H7 (cell line): ENCODE data around the gene PRXL2A. TPM values are rescaled to one million over a fixed set of nuclear protein-coding genes. Genes with fewer than 3 reads are reported as not detected.

ENCODE experiments used
- DNase-seq: peaks from one replicate; pipeline ENCODE4 v3.0.0; 2012
- H3K27me3 ChIP-seq: 2 replicates; pipeline ENCODE4 v1.6.0; 2011; ENCODE audit warnings: mild to moderate bottlenecking, low read length; ENCODE audit not compliant: control insufficient read depth, insufficient read depth
- H3K36me3 ChIP-seq: replicated peaks from 2 replicates; pipeline ENCODE4 v1.5.1; 2011; ENCODE audit warnings: low read length; ENCODE audit not compliant: control insufficient read depth, insufficient read depth
- H3K4me3 ChIP-seq: 2 replicates; pipeline ENCODE4 v1.5.1; 2011; ENCODE audit warnings: low read depth, mild to moderate bottlenecking, control low read depth, low read length, moderate library complexity; ENCODE audit not compliant: insufficient read depth
- total RNA-seq: library from RNA; depleted of rRNA; stranded (reverse); fragments of >200 nt; shearing (Covaris generic); gene quantifications from 2 replicates; pipeline ENCODE4 v1.2.3, GENCODE V29; 2014

PRXL2A gene
- total RNA-seq, 1 experiment from 2014 or later, result 35.0 TPM

DNA sequence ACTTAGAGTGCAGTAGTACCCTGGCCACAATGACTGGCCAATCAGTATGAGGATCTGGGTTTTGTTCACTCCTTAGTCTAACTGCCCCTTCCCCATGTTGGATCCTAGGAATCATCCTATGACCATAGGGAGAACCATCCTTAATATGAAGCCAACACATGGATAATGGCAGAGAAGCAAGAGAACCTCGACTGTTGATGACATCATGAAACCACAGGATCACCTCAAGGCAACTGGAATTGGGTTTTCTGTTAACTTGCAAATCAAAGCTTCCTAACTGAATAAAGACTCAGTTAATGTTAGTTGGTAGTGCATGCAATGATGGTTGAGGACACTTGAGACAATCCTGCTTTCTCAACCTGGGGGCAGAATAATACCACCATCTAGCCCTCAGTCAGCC lies 3.3 kb upstream of the PRXL2A start:
- Histone ChIP-seq H3K36me3 (no peaks in the 10 kb centered on the region), H3K4me3 (no peak overlapping the region), H3K27me3 (peaks cover 20% of the 10 kb centered on the region)
- no peak for DNase-seq

DNA sequence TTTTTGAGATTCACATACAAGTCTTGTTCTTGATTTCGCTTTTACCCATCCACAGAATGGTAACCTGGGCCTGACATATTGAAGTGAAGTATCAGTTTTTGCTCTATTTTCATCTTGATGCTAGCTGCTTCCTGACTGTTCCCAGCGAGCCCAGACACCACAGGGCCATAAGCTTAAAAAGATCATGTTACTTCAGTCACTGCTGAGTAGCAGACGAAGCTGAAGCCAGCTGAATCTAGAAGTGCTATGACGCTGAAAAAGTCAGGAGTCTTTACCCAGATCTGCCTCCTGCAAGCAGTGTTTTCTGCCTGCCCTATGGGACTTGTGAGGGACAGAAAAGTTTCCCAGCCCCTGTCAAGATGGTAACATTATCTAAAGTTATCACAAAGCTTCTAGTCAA lies 2.7 kb upstream of the PRXL2A start:
- no peak overlapping the region for H3K4me3 ChIP-seq
- peaks cover 22% of the 10 kb centered on the region for H3K27me3 ChIP-seq
- no peaks in the 10 kb centered on the region for H3K36me3 ChIP-seq
- peak; percentile 55 for DNase-seq

DNA sequence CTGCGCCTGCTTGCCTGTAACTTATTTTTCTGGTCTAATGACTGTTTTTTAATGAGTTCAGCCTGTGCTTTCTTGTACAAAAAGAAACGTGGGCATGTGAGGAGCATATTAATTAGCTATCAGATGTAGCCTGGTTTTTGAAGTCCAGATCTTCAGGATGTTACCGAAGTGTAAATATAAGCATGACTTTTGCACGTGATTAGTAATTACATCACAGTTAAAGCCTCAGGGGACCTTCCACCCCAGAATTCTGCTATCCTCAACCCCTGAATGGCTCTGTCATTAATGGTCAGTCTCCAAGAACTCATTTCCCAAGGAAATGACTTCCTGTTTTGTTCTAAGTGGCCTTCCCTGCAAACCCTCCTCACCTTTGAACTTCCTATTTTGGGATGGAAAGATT lies 2.1 kb upstream of the PRXL2A start:
- Histone ChIP-seq H3K36me3 (no peaks in the 10 kb centered on the region), H3K27me3 (peaks cover 22% of the 10 kb centered on the region), H3K4me3 (no peak overlapping the region)
- DNase-seq, result no peak

DNA sequence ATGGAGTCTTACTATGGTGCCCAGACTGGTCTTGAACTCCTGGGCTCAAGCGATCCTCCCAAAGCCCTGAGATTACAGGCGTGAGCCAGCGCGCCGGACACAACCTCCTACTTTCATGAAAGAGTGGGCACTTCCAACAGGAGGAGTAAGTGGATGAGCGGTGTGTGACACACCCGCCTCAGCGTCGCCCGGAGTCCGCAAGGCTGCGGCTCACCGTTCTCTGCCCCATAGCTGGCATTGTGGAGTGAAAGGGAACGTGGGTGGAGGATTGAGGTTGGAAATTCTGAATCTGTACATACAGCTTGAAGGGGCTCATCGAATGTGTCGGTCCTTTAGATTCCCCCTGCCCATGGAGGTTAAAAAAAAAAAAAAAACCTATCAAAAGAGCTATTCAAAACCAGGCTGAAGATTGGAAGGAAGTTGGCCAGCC lies 524 bp upstream of the PRXL2A start:
- peak; percentile 69 for DNase-seq
- Histone ChIP-seq H3K36me3 (no peaks in the 10 kb centered on the region), H3K4me3 (peak overlapping the region; percentile 87), H3K27me3 (peaks cover 22% of the 10 kb centered on the region)

DNA sequence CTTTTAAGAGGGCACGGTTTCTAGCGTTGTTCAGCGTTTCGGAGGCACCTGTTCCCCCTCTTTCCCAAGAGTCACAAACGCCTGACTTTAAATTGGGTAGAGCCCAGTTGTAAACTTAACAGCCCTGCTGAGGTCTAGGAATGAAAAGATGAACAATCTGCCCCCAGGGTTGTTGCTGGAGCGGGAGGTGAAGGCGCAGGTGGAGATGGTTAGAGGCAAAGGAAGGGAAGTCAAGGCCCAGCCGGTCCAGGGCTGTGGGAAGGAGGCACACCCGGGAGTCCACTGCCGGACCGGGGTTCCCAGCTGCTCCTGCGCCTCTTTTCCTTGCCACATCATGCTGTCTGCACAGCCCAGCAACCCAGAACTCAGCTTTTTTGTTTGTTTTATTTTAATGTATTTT lies 770 bp downstream of the PRXL2A start:
- Histone ChIP-seq H3K27me3 (peaks cover 22% of the 10 kb centered on the region), H3K4me3 (peak overlapping the region; percentile 87), H3K36me3 (no peaks in the 10 kb centered on the region)
- DNase-seq, result peak; percentile 69

DNA sequence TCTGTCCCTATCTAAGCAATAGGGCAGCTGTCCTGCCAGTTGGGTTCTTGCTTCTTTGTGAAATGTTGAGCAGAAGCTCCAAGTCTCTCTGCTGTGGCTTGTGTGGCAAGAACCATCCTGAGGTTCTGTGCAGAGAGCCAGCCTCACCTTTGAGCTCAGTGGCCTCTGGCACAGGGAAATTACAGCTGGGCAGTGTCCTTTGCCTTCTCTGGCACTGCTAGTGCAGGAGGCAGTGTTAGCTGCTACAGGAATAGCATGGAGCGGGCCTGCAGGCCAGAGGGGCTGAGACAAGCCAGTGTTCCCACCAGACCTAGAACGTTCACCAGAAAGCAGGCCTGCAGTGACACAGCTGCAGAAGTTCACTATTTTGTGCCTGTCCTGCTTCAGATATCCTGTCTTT lies 1.8 kb downstream of the PRXL2A start:
- Histone ChIP-seq H3K36me3 (no peaks in the 10 kb centered on the region), H3K4me3 (no peak overlapping the region), H3K27me3 (peaks cover 22% of the 10 kb centered on the region)
- DNase-seq, result no peak

DNA sequence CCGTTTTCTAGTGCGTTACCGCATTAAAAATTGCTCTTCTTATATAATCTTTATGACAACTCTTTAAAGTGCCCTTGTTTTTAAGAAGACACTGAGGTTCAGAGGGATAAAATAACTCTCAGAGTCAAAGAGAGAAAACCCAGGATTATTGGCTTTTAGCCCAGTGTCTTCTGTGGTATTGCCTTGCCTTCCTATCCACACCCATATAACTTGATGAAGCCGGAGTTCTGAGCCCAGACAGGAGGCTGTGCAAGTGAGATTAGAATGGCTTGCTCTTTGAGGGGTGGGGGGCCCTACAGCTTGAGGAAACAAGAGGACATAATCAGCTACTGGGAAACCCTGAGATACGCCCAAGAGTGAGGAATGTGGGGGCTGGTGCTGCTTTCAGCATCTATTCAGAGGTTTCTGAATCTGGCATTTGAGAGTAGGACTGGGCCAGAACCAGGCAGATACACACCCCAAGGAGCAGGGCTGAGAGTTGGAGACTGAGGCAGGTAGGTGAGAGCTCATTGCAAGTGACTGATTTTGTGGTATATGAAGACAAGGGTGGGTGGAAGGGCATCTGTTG lies 2.3 kb downstream of the PRXL2A start:
- no peak overlapping the region for H3K4me3 ChIP-seq
- peaks cover 22% of the 10 kb centered on the region for H3K27me3 ChIP-seq
- no peak for DNase-seq
- no peaks in the 10 kb centered on the region for H3K36me3 ChIP-seq

DNA sequence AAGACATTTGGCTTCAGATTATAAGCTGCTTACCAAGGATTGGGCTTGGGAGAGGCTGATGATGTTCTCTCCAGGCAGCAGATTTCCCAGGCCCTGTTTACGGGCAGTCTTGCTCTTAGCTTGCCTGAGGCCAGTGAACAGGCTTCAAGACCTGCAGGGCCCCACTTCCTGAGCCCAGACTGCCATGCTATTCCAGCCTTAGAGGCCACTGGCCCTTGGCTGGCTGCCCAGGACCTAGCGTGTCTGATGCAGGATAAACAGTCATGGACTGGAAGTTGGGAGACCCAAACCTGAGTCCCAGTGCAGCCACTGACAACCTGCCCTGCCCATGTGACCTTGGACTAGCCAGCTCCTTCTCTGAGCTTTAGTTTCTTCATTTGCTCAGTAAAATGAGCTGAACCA lies 2.9 kb downstream of the PRXL2A start:
- Histone ChIP-seq H3K36me3 (no peaks in the 10 kb centered on the region), H3K4me3 (no peak overlapping the region), H3K27me3 (peaks cover 22% of the 10 kb centered on the region)
- no peak for DNase-seq

DNA sequence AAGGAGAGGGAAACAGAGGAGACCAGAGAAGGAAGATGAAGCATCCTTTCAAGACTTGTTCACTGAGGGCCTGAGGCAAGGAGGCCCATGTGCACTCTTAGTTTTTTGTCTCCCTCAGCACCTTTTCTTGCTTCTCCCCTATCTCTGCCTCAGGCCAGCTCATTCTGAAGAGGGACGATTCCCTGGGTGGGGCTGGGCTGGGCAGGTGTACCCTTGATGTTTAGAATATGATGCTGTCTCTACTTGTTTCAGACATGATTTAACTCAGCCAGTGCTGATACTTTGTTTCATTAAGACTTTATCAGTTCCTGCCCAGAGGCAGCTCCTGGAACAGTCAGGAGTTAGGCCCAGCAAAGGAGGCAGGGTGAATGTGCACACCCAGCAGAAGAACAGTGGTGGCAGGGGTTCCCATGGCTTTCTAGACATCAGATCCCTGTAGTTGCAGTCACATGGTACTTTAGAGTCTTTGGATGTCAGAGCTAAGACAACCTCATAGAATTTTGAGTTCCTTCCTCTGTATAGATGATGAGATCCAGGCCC lies 3.4 kb downstream of the PRXL2A start:
- Histone ChIP-seq H3K27me3 (peaks cover 22% of the 10 kb centered on the region), H3K36me3 (no peaks in the 10 kb centered on the region), H3K4me3 (no peak overlapping the region)
- no peak for DNase-seq

DNA sequence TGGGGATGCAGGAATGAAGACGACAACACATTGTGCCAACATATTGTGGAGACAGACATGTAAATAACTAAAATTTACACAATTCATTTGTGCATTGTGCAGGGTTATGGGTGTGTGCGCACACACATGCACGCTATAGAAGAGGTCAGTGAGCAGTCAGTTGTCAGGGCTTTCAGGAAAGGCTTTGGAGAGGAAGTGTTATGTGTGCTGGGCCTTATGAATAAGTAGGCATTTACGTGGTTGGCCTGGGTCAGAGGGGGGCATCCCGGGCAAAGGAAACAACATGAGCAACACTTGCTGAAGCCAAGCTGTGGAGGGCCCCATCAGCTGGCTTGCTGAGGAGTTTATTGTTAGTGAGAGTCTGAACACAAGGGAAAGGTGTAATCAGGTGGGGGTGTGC lies 4.1 kb downstream of the PRXL2A start:
- DNase-seq, result no peak
- no peak overlapping the region for H3K4me3 ChIP-seq
- H3K36me3 ChIP-seq, result no peaks in the 10 kb centered on the region
- peaks cover 18% of the 10 kb centered on the region for H3K27me3 ChIP-seq

DNA sequence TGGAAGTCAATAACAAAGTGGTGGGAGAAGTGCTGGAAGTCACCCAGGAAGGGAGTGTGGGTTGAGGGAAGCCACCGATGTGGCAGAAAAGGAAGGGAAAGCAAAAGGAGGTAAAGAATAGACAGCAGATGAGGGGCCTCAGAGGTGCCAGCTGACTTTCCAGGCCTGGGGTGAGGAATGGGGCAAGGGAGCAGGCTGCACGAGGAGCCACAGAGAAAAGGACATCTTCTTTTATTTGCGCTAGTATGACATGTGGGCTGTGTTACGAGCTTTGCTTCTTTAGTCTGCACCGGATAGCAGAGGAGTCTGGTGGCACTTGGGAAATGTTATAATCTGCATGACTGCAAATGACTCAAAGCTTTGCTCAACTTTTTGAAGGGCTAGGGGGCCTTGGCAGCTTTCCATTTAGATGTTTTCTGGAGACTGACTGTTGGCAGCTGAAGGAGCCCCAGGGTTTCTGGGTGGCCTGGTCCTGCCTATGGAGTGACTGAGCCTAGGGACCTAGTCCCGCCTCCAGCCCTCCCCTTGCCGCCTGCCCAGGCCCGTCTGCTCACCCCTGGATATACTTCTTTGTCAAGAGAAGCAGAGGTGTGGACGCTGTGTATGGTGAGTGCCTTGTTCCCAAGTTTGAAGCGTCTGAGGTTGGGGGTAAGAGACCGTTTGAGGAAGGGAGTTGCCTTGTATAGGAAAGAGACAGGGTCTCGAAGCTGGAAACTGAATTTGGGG lies 5.1 kb downstream of the PRXL2A start:
- H3K36me3 ChIP-seq, result no peaks in the 10 kb centered on the region
- no peak overlapping the region for H3K4me3 ChIP-seq
- H3K27me3 ChIP-seq, result peaks cover 14% of the 10 kb centered on the region
- no peak for DNase-seq

DNA sequence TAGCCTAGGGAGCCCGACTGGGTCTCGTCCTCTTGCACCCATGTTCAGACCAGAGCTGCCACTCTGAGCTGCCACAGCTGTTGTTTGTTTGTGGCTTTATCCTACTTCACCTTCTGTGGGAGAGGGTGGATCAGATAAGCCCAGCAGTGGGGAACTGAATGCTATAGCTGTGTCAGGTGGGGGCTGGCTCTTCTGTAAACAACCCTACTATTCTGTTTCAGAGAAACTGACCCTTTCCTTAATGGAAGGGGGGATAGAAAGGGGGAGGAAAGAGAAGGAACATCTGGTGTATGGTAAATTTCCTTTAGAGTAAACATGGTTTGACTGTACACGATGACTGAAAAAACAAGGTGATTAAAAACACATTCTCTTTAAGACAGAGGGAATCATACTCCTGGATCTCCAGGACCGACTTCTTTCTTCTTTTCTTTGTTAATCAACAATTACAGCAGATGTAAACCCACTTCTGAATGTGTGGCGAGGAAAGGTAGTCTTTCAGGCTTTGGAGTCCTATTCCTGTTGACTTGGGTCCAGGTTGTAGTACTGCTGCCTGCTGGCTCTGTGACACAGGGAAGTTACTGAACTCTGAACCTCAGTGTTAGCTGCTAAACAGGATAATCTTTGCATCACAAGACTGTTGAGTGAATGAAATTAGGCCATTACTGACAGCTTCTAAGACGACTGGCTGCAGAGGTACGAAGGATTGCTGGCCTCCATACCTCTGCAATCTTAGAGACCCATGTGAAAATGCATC lies 6.0 kb downstream of the PRXL2A start:
- Histone ChIP-seq H3K36me3 (no peaks in the 10 kb centered on the region), H3K4me3 (no peak overlapping the region), H3K27me3 (peaks cover 6% of the 10 kb centered on the region; the same call in 1 of the 2 replicates)
- no peak for DNase-seq

DNA sequence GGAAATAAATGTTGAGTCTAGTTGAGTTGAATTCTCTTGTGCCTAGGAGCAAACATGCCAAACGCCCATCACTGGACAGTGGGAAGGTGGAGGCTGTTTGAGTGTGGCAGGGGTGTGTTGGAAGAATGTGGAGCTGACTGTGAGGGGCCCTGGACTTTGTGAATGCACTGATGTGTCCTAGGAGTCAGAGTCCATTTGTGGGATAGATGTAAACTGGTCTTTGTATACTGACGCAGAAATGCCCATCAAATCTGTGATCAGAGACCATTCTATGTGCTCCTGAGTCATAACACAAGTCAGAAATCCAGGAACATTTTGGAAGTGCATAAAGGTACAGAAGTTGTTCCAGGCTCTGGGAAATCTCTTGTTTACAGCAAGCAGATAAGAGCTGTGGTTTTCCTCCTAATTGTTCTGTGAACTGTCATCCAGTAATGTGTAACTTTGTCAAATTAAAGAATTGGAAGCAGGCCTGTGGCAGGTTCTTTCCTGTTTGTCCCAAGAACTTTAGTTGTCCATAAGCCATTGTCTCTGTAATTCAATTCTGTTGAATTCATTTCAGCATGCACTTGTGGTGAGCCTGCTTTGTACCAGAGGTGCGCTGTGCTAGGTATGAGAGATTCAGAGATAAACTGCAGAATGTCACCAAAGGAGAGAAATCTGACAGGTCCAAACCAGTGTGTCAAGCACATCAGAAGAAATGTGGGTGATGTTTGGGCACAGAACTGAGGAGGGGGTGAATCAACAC lies 7.6 kb downstream of the PRXL2A start:
- H3K4me3 ChIP-seq, result no peak overlapping the region
- DNase-seq, result no peak
- H3K27me3 ChIP-seq, result no peaks in the 10 kb centered on the region; the same call in 1 of the 2 replicates
- no peaks in the 10 kb centered on the region; the same call in 1 of the 2 replicates for H3K36me3 ChIP-seq

DNA sequence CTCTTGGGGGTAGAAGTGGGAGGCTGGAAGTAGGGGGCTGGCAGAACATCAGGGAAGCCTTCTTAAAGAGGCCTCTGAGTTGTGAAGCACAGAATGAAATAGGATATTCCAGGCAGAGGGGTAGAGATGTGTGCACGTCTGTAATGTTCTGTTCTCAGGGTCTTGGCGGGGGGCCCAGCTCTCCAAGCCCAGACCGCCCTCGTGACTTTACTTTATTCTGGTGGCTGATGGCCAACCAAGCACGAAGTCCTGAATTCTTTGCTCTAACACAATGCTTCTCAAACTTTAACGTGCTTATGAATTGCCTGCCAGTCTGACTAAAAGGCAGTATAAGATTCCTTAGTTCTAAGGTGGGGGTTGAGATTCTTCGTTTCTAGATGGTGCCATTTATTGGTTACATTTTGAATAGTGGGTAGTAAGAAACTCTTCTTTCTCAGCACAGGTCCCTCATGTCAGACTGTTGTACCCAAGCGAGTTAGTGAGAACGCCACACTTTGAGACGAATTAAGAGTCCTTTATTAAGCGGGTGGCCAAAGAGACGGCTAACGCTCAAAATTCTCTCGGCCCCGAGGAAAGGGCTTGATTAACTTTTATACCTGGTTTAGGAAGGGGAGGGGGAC lies 8.2 kb downstream of the PRXL2A start:
- Histone ChIP-seq H3K27me3 (no peaks in the 10 kb centered on the region; the same call in 1 of the 2 replicates), H3K4me3 (no peak overlapping the region), H3K36me3 (no peaks in the 10 kb centered on the region; the same call in 1 of the 2 replicates)
- DNase-seq, result peak; percentile 41
